Fibroblast of upper back skin (primary cell): ENCODE results near the gene USH2A.
"Not testable (repeated sequence)": the region's sequence is repeated elsewhere in the genome, so short reads cannot be mapped to it uniquely, and the experiment has no call there.

Experiments used
- DNase-seq: peaks from one replicate; pipeline ENCODE4 v3.0.0-alpha.2; 2013

USH2A gene

DNA sequence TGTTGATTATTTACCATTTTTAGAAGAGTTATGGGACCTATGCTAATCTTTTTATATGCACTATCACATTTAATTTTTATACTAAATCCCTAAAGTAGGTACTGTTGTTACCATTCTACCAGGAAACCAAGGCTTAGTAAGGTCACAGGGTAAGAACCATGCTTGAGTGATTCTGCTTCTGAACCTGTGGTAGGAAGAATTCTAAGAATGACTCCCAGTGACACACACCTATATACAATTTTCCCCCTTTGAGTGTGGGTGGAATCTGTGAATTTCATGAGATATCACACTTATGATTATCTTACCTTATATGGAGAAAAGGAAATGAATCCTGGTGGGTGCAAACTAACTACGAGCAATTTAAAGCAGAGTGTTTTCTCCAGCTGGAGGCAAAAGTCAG lies 391.0 kb downstream of the USH2A start:
- DNase-seq, result no peak

DNA sequence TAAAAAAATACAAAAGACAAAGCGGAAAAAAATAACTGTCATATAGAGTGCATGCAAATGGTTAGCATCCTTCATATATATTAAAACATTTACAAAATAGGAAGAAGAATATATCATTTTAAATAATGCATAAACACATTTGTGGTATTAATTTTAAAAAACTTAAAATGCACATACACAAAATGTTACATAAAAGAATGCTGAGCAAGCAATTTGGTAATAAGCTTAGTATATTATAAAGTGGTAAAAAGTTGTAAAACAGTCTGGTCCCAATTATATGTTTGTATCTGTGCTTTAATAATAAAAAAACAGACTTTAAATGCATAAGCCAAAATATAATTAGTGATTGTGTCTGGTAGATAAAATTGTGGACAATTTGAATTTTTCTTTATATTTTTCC lies 394.6 kb downstream of the USH2A start:
- no peak for DNase-seq

DNA sequence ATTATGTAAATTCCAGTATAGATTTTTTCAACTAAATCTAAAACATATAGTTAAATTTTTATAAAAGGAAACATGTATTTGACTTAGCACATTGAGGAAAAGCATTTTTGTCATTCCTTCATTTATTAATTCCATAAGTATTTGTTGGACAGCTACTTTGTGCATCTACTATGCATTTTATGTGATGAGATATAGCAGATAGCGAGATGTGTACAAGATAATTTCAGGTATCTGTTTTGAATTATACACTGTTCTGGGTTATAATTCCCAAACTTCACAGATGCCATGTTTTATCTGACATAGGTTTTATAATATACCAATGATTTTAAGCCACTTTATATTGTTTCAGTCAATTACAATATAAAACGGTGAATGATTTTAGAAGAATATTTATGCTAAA lies 398.7 kb downstream of the USH2A start:
- peak; percentile 13 for DNase-seq

DNA sequence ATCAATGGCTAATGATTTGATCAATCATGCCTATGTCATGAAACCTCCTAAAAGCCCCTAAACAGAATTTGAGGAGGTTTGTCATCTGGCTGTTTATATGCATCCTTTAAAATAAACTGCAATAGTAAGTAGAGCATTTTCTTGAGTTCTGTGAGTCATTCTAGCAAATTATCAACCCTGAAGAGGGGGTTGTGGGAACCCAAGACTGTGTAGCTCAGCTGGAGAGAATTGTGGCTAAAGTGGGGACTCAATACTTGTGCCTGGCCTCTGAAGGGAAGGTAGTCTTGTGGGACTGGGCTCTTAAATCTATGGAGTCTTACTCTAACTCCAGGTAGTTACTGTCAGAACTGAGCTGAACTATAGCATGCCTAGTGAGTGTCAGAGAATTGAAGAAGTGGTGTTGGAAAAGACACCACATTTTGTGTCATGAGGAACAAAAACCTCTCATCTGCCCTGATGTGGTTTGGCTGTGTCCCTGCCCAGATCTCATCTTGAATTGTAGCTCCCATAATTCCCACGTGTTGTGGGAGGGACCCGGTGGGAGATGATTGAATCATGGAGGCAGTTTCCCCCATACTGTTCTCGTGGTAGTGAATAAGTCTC lies 402.4 kb downstream of the USH2A start:
- DNase-seq, result no peak

DNA sequence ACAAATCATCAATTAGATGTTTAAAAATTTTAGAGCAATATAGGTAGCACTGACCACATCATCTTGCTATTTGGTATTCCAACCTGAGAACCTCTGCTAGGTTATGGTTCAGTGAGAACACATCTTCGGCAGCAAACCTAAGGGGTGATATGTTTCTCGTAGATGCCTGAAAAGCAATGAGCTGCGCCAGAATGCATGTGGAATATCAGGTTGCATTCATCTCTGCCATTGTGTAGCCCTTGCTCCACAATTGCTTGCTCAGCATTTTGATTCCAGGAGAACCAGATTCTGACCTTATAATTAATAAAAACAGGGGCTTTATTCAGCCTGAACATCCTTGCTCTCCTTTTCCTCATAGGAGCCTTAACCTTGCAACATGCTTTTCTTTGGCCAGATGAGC lies 408.1 kb downstream of the USH2A start:
- DNase-seq, result no peak

DNA sequence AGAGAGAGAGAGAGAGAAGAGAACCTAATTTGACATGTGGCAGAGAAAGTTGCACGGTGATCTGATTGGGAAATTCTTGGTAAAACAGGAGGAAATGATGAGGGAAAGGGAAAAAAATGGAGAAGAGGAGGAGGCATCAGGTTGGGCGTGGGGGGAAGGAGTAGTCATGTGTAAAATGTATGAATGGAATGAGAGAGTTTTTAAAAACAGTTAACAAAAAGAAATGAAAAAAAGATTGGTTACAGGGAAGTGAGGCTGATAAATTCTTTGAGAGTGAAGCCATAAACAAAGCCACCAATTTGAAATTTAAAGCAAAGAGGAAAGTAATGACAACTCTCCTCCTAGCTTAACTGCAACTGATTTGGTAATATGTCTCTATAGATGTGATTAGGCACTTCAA lies 409.2 kb downstream of the USH2A start:
- DNase-seq, result peak; percentile 8

DNA sequence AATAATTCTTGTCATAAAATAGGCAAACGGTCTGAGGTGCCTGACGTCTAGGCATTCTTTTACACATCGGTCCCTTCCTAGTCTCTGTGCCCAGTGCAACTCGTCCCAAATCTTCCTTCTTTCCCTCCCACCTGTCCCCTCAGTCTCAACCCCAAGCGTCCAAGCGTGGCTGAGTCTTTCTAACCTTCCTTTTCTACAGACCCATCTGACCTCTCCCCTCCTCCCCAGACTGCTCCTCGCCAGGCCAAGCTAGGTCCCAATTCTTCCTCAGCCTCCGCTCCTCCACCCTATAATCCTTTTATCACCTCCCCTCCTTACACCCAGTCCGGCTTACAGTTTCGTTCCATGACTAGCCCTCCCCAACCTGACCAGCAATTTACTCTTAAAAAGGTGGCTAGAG lies 413.8 kb downstream of the USH2A start:
- not testable (repeated sequence) for DNase-seq

DNA sequence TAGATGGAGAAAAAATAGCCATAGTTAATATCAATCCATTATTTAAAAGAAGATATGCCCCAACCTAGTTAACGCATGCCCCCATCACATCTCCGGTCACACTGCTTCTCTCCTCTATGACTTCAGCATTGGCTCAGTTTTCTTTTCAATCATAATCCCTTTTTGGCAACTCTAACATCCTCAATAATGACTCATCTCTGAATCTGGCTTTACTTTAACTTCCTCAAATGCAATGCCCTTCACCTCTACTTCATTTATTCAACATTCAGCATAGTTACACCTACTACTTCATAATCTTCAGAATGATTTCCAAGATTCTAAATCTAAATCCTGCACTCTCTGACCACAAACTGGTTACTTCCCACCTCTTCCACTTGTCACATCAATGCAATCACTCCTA lies 417.3 kb downstream of the USH2A start:
- peak; percentile 64 for DNase-seq

DNA sequence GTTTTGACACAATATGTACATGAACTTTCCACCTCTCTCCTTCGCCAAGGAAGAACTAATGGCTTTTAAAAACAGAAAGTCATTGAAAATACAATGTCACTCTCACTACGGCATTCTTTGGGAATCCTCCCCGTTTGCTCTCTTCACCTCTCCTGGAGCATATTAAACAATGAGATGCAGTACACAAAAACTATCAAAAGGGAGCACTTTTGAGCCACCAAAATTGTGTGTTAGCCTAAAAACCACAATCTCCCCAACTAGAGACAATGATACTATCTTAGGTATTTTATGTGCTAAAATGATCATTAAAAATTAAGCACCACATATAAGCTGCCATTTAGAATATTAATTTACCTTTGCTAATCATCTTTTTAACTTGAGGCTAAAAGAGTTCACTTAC lies 430.6 kb downstream of the USH2A start:
- peak; percentile 54 for DNase-seq

DNA sequence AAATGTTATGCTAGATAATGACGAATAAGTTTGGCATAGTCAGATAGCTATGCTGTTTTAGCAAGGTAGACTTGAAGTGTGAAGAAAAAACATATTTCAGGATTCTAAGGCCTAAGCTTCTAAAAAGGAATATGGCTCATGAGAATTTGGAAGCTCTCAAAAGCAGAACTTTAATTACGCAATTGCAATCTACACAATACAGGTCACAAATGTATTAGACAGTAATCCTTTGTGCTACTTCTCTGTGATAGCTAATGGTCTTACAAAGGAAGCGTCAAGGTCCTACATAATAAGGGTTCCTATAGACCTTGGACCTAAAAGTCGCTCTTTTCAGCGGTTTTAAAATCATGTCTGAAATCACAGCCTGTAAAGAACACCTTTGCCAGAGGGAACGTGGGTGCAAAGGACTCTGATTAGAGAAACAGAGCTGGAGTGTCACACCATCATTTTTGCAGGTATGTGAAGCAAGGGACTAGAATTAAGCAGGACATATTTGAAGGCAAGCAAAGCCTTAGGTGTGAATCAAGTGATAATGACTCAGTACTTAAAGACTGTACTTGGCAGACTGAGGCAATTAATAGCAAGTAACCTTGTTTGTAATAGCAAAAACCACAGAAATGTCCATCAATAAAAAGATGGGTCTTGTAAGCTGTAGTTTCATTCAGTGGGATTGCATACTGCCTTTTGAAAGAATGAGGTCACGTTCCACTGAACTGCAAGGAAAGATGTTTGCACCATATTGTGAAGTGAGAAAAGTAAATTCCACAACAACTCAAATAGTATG lies 436.0 kb downstream of the USH2A start:
- DNase-seq, result peak; percentile 47

DNA sequence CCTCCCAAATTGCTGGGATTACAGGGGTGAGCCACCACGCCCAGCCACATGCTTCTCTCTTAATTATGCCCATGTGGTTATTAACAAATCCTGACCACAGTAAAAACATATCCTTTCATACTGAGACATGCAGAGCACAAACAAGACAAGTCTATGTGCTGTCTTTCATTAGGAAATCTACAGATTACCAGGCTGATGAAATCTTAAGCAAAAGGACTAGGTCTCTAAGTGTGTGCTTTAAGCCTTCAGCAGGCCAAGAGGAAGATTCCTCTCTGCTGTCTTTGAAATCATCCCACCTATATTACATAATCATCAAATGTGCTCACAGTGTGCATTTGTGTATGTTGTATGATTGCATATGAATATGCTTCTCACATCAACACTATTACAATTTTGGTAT lies 436.8 kb downstream of the USH2A start:
- peak; percentile 74 for DNase-seq

DNA sequence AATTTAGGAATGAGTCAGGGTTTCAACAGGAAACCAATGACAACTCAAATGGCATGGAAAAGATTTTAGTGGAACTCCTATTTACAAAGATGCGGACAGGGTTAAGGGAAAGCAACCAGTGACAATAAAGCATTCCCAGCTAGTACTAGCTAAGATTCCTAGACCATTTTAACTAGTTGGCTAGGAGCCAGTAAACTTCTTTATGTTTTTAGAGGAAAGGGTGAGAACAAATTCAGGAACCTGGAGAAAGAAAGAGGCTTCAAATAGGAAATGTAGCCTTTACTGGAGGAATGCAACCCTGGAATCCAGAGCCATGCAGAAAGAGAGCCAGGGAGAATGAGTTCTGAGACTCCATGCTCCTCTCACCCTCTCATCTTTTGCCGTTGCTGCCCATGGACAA lies 439.6 kb downstream of the USH2A start:
- no peak for DNase-seq

DNA sequence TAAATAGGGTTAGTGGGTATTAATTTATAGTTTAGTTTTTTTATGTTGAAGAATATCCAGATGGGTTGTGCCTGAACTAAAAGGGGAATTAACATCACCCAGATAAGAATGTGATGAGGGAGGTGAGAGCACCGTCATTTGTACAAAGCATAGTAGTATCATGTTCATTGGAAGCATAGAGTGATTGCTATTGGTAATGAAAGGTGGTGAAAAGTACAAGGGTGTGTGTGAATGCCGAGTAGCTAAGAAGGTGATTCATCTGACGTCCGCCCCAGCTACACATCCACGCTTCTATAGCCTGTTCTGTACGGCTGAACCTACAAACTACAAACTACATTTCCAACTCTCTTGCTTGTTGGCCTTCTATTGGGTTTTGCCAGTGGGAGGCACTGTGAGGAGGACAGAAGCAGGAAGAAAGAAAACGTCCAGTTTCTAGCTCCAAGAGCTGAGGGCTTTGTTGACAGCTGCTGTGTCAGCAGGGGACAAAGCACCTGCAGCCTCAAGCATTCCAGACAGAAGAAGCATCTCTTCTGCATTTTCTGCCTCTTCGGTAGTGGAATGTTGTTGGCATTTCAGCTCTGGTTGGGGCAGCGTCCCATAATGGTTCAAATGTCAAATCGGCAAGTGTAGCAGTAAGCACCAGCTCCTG lies 451.3 kb downstream of the USH2A start:
- DNase-seq, result no peak

DNA sequence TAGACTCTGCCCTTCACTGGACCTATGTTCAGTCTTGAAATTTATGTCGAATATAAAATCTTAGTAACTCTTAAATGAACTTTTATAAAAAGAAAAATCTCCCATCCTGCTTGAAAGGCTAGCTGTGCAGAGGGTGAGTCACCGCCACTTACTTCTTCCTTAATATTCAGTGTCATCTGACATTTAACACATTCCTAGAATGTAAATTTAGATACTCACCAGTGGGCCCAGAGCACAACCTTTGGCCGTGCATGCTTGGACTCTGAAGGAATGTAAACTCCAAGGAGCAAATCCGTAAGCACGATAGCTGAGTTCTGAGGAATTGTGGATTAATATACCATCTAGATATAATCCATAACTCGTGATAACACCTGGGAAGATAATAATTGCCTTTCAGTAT lies 452.8 kb downstream of the USH2A start:
- DNase-seq, result peak; percentile 48

DNA sequence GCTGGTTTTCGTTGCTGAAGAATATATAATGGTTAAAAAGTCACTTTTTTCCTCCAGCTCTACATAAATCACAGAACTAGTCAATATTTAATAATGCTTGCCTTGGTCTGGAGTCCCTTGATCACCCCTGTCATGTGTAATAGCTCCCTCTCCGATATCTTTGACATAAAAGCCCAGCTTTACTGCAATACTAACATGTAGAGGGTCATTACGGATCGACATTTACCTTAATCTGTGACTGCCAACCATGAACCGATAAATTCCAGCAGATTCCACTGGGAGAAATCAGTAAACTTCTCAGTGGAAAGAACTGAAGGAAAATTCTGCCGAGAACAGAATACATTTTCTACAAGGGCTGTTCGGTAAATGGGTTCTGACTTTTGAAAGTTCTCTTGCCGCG lies 459.6 kb downstream of the USH2A start:
- no peak for DNase-seq

DNA sequence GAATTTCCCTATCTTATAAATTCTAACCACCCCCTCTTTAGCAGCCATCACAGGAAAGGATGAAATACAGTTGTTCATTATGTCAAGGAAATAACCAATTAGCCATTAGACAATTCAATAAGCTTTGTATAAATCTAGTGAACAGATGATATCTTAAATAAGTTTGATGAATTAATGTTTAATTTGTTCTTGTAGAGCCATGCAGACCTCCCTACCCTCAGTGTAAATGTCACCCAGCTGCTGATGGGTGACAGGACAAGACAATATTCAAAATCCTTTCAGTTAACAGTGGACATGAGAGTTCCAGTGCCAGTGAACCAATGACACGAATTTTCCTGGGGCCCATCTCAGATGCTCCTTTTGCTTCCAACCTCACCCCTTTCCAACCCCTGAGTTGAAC lies 460.2 kb downstream of the USH2A start:
- DNase-seq, result no peak

DNA sequence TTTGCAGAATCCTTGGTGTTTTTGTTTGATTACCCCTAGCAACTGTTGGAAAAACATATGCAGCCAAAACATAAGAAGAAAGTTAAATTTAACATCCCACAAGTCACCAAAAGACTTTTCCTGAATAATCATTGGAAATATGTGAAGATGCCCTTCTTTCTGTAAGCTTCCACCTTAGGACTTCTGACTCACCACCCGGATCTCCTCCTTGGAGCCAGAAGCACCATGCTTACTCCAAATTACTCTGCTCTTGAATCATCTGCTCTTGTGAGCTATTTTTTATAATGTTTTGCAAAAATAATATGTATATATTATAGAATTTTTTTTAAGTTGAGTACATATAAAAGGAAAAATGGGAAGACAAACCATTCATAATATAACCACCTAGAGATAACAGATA lies 464.4 kb downstream of the USH2A start:
- DNase-seq, result peak; percentile 65

DNA sequence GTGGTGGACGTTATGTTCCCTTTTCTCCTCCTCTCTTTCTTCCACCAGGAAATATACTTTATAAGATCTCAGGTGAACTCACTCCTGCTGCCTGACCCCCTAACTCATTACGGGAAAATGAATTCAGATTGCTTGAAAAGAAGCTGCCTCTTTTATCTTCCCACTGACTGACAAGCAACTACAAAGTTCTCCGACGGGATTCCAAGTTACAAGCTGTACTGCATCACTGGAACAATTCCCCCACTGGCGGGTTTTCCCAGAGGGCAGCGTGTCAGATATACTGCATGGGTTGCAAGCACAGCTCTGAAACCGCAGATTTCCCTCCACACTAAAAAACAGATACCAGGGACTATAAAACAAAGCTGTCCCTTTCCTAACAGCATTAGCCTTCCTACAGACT lies 465.6 kb downstream of the USH2A start:
- DNase-seq, result peak; percentile 72

DNA sequence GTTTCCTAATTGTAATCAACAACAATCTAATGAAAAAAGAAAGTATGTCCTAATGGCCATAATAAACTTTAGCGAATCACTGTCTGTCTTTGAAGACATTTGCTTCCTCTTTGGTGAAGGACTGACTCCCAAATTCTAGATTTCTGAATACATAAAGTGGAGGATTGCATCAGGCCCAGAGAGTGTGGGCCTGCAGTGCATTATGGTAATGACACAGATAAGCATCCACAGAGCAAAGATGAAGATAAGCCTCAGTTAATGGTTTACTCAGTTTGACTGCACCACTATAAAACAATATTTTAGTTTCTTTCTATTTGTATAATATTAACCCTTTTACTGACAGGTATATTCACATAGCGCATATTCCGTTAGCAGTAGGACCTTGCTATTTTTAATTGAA lies 490.7 kb downstream of the USH2A start:
- DNase-seq, result peak; percentile 19

DNA sequence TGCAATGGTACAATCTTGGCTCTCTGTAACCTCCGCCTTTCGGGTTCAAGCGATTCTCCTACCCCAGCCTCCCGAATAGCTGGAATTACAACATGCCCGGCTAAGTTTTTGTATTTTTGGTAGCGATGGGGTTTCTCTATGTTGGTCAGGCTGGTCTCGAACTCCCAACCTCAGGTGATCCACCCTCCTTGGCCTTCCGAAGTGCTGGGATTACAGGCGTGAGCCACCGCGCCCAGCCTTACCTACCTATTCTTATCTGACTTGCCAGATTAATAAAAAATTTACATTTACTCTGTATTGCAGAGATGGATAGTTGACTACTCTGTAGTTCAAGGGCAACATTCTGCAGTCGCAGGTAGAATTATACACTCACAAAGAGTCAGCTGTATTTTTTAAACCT lies 496.6 kb downstream of the USH2A start:
- no peak for DNase-seq

DNA sequence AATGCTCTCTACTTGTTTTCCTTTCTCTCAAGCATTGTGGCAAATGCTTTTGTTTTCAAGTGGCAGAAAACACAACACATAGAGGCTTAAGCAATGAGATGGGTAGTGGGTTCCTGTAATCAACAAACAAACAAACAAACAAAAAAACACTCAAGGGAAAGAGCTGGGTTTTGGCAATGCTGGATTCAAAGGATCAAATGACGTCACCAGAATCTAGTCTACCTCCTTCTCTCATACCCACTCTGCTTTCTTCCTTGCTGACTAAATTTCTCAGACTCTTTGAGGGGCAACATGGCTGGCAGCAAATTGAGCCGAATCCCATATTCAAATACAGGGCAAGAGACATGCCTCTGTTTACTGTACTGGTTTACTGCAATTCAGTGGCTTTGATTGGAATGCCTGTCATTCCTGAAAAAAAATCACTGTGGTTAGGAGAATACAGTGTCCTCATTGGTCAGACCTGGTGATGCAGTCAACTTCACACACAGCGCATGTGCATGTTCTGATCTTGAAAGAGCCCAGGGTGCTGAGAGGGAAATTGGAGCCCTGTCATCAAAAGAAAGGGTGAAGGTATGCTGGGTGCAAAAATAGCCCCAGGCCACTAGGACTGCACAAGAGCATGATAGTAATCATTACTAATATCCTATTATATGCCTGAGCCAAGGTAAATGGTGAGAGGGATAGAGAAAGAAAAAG lies 500.0 kb downstream of the USH2A start:
- DNase-seq, result peak; percentile 50

DNA sequence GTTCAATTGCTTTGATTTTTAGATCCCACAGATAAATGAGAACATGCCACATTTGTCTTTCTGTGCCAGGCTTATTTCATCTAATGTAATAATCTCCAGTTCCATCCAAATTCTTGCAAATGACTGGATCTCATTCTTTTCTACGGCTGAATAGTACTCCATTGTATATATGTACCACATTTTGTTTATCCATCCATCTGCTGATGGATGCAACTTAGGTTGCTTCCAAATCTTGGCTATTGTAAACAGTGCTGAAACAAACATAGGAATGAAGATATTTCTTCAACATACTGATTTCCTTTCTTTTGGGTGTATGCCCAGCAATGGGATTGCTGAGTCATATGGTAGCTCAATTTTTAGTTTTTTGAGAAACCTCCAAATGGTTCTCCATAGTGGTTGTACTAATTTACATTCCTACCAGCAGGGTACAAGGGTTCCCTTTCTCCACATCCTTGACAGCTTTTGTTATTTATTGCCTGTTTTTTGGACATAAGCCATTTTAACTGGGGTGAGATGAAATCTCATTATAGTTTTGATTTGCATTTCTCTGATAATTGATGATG lies 511.8 kb downstream of the USH2A start:
- DNase-seq, result peak; percentile 70

DNA sequence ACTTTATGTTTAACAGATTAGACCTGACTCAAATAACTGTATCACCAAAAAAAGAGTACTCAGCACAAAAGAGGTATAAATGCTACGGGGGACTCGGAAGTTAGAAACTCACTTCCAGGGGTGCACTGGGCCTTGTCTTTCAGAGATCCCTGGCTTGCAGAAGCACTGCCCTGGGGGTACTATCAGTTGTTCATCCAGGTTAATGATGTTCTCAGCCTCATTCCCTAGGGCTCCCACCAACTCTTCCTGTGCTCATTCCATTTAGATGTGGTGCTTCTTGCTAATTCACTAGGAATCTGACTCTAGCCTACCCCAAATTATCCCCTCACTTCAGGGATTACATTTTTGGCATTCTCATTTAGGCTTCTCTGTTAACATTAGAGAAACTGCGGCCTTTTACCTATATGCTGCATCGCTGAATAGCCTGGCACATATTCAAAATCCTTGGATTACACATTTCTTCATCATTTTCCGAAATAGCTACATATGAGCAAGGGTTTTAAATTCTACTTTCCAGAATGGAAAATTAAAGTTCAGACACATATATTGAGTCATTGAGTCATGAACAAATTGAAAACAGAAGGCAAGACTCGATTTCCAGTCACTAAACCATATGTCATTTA lies 517.6 kb downstream of the USH2A start:
- DNase-seq, result peak; percentile 96
